HG03135 (cell line): ENCODE results near the gene UBE2M.

Experiments used
- ATAC-seq: cut with Tn5 transposase; IDR thresholded peaks from one replicate; pipeline ENCODE4 v1.9.1; 2021; ENCODE audit warnings: mild to moderate bottlenecking, moderate library complexity; ENCODE audit not compliant: unreplicated experiment

UBE2M gene

DNA sequence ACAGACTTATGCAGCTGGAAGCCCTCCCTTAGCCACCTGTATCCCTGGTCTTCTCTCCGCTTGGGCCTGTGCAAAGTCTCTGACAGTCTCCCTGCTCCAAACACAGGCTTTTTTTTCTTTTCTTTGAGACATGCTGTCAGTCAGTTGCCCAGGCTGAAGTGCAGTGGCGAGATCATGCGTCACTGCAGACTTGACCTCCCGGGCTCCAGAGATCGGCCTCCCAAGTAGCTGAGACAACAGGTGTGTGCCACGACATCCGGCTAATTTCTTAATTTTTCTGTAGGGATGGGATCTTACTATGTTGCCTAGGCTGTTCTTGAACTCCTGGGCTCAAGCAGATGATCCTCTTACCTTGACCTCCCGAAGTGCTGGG is 13.2 kb upstream of the UBE2M start:
- ATAC-seq: no peak

DNA sequence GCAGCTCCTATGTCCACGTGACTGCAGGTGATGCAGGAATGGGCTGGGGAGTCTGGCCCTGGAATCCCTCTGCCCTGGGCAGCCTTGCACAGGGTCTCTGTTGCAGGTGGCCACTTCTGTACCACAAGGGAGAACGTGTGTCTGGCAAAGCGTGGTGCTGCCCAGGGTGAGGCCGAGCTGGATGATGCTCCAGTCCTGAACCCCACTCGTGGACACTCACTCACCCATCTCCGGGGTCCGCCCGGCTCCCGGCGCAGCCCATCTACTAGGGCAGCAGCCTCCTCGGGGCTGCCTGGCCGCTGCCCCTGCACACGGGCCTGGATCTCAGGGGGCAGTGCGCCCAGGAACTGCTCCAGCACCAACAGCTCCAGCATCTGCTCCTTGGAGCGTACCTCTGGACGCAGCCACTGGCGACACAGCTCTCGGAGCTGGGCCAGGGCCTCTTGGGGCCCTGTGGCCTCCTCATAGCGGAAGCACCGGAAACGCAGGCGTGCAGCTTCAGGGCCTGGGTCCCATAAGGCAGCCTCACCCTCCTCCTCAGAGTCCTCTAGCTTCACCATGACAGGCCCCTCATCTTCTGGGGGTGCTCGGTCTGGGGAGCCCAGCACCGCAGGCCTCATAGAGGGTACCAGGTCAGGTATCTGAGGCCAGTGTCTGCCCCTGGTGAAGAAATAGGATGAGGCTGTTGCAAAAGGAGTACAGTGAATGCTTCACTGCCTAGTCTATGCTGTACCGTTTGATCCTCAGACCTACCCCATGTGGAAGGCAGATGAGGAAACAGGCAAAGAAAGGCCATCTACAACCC is 12.6 kb upstream of the UBE2M start:
- ATAC-seq: no peak

GRCh38 chr19:58569943-58570670 is 11.7 kb upstream of the UBE2M start:
- no peak for ATAC-seq

DNA sequence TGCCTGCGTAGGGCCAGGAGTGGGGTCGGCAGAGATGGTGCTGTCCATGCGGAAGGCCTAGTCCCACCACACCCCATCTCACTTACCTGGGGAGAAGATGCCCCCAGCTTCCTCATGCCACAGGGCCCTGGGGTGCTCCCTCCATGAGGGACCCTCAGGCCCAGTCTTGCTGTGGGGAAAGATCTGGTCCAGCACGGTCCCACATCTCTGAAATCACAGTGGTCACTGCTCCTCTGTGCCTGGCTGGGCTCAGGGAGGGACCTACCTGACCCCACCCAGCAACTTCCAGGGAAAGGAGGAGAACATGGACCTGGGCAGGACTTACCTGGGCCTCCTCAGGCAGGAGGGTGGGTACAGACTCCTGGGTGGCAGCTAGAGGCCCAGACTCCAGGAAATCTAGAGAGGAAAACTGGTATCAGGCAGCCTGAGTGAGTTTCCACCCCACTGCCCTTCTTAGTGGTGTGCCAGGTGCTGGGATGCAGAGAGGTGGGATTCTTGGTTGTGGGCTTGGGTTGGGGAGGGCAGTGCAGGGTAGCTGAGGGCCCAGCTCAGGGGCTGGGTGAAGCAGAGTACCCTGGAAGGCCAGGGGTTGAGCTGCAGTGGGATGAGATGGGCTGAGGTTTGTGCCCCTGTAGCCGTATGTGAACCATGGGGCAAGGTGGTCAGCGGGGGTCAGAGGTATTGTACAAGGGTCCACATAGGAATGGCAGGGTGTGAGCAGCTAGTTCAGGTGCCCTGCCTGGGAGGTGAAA is 11.0 kb upstream of the UBE2M start:
- ATAC-seq: no peak

GRCh38 chr19:58568453-58569130 is 10.2 kb upstream of the UBE2M start:
- ATAC-seq: no peak

DNA sequence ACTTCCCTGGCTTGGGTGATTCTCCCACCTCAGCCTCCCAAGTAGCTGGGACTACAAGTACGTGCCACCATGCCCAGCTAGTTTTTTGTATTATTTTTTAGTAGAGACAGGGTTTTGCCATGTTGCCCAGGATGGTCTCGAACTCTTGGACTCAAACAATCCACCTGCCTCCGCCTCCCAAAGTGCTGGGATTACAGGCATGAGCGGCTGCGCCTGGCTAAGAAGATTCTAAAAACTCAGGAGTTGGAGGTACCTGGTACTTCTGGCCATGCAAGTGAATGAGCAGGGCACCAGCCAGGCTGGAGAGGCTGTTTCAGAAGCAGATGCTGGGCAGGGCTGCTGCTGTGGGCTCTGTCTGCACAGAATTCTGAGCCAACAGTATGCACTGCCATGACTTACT is 8.6 kb upstream of the UBE2M start:
- no peak for ATAC-seq

GRCh38 chr19:58563823-58564222 is 5.4 kb upstream of the UBE2M start:
- no peak for ATAC-seq

- no peak for ATAC-seq
These were observed 4.7 kb upstream of the UBE2M start for GRCh38 chr19:58563034-58563573.

GRCh38 chr19:58562122-58563033 is 4.0 kb upstream of the UBE2M start:
- no peak for ATAC-seq

GRCh38 chr19:58561373-58562121 is 3.1 kb upstream of the UBE2M start:
- no peak for ATAC-seq

DNA sequence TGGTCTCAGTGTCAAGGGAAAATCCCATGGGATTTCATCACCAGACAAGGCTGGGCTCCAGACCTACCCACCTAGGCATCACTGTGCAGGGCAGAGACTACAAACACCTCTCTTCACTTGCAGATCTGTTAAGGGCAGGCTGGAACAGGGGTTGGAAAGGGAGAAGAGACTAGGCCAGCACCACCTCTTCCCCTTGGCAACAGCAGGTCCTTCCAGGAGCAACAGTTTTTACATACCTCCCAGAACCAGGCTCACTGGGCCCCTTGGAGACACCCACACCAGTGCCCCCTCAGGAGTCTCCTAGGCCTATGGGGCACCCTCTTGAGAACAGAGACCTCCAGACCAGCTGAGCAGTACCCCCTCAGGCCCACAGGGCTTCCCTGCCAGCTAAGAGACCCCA is 2.5 kb upstream of the UBE2M start:
- ATAC-seq: no peak

DNA sequence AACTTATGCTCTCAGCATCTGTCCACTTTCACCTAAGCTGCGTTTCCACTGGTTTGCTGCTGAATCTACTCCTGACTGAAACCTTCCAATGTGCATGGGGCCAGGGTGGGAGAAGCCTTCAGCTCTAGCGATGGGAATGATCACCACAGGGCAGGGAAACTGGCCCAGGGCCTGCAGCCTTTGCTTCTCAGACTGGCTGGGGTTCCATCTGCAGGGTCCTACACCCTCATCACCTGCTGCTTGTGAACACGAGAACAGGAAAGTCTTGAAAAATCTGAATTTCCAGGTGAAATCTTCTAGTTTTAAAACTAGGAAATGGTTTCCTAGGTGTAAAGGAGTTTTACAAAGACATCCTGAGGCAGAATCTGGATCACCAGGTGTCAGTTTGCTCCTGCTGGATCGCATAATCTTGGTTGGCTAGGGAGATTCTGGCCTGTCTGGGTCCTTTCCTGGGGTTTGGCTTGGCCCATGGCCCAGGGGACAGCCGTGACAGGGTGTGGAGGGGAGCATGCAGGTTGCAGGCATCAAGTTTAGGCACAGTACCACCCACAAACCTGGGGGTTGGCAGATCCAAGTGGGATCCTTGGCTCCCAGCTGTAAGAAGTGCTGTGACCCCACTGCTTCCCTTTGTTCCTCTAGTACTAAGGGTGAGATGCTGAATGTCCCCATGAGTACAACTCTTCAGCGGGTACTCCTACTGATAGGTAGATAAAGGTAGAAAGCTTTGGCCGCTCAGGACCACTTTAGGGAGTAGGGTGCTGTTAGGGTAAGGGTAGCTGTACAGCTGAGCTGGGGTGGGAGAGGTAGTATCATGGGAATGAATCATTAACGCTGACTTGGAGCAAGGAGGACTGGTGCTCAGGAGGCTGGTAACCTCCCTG is 1.8 kb upstream of the UBE2M start:
- no peak for ATAC-seq

DNA sequence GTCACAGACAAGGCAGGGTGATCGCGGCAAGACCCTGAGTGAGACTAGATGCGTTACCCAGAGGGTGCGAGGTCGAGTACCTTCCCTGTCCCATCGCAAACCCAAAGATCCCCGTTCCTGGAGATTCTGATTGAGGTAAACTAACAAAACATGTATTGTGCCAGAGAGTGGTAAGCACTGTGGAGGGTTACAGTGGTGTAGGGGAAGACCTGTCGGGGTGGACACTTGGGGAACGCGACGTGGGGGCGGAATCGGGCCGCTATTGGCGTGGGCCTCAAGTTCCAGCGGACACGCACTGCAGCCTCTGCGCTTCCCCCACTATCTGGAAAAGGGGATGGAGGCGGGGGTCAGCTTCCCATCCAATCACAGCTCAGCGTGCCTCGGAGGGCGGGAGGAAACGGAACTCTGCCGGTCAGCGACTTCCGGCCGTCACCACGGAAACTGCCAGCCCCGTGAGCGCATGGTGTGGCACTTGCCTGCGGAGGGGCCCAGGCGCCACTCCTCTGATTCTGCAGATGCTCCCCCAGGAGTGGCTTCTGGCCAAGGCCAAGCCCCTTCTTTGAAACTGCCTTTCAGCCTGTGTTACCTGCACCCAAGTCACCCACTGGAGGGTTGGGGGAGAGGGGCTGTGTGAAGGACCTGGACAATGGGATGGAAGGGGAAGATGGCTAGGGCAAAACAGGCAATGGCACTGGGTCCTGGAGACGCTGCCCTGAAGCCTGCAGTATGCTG is 1.0 kb upstream of the UBE2M start:
- ATAC-seq: no peak

DNA sequence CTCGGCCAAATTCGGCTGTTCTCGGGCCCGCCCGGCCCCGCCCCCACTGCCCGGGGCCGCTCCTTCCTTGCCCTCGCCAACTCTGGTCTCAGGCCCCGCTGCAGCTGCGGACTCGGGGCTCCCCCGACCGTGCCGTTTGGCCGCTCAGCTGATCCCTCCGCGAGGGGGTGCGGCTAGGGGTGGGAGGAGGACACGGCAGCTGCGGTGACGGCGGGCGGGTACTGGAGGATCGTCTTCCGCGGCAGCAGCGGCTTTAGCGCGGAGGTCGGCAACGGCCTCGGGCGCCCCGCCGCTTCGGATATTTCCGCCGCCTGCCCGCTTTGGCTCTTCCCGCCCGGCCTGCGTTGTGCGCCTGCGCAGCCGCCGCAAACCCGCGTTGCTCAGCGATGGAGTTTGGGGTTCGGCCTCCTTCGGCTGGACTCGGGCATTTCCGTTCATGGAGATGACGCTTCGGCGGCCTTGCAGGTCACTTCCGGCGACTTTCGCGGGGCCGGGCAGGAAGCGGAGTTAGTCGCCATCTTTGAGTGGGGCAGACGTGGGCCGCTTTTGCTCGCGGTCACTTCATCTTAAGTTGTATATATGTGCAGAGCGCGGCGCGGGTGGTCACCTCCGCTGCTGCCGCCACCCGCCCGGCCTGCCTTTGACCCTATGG is 338 bp upstream of the UBE2M start:
- ATAC-seq: peak; percentile 52

DNA sequence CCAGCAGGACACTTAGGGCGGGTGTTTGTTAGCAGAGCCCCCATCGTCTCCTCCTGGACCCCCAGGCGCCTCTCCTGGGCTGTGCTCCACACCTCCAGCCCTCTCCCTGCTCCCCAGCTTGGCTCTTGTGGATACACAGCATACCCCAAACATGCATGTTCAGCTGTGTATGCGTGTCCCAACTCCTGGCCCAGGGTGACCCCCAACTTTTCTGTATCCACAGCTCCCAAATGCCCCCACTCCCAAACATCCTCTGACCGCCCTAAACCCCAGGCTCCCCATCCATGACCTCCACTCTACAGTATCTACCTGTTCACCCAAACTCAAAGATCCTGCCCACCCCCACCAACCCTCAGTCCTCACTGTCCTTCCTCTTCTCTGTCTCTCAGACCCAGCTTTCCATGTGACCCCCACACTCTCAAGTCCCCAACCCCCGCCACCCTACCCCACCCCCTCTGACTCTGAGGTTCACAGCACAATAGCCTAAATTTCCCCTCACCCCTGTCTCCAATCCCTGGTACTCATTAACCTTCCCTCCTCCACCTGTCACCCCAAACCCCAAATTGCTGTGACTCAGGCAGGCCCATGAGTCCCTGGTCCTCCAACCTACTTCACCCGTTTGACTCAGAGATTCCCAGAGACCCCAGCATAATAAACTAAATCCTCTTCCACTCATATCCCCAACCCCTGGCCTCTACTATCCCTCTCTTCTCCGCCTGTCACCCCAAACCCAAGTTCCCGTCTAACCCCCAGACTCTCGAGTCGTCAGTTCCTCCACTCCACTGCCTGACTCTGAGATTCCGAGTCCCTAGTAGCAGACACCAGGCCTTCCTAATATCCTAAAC is 968 bp downstream of the UBE2M start:
- ATAC-seq: no peak

- ATAC-seq: no peak
These were observed 1.7 kb downstream of the UBE2M start for GRCh38 chr19:58556622-58557220.
